EH (cell line): ENCODE measurements around the gene LRRFIP2.

Experiments
- DNase-seq: peaks from one replicate; pipeline ENCODE4 v3.0.0-alpha.2; 2015; ENCODE audit warnings: low read depth

The LRRFIP2 gene

DNA sequence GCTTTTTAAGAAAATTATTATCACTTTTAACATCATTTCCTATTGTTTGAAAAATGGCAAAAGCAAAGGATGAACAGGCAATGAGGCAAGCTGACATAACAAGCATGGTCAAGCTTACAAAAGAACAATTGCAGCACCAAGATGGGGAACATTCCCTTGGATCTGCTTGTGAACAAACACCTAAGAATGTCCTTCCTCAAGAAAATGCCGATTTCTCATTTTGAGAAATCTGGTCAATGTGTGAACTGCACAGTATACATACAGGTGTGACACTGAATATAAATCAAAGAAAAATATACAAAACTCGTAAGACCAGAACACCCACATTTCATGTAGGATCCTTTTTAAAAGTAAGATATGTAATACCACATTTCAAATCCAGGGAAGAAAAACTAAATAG, 58.9 kb downstream of the LRRFIP2 start:
- peak; percentile 37 for DNase-seq

DNA sequence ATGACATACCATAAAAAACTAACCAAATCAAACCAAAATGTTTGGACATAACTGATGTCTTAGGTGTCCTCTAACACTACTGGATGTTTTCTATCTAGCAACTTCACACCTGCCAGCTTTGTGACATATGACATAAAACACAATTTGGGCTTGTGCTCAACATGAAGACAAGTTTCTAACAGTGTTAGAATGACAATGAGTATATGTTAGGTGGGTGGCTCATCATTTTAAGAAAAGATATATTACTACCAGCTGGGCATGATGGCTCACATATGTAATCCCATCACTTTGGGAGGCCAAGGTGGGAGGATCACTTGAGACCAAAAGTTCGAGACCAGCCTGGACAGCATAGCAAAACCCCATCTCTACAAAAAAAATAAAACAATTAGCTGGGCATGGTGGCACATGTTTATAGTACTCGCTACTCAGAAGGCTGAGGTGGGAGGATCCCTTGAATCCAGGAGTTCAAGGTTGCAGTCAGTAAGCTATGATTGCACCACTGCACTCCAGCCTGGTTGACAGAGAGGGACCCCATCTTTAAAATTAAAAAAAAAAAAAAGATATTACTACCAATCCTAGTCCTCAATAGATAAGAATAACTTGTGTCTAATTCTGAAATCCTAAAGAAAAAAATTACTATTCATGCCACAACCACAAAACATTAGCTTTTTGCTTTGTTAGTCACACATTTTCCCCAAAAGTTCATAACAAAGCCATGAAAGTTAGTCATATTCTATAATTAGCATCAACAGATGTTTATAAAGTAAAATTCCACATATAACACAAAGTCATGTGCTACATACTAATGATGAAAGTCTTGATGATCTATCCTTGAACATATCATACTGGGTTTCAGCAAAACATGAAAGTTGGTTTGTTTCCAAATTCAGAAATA, 59.9 kb downstream of the LRRFIP2 start:
- peak; percentile 91 for DNase-seq

DNA sequence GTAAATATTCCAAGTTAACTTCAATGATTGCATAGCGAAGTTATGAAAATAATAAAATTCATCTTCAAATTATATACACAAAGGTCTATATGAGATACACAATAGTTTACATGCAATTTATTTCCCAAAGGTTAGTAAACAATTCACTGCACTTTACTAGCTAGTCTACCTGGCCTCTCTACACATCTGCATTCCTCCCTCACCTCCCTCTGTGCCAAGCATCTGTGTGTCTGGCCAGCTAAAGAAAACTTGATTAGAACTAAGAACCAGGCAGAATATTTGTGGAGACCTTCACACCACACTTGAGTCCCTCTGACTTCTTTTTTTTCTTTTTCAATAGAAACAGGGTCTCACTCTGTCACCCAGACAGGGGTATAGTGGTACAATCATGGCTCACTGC, 61.4 kb downstream of the LRRFIP2 start:
- no peak for DNase-seq

DNA sequence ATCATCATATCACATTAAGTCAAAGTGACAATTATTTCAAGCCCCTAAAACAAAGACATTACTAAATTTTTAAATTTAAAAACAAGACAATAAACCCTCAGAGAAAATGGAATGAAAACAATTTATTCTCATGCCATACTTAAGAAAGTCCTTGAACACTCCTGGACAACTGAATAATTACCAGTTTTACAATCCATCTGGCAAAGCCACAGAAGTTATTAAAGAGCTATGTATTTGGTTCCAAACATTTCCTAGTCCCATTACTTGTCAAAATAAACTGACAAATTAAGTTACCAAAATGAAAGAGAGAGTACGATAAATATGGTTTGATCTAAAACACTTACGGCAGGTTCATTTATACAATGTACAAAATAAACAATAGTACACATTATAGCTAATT, 63.2 kb downstream of the LRRFIP2 start:
- DNase-seq: peak; percentile 51

DNA sequence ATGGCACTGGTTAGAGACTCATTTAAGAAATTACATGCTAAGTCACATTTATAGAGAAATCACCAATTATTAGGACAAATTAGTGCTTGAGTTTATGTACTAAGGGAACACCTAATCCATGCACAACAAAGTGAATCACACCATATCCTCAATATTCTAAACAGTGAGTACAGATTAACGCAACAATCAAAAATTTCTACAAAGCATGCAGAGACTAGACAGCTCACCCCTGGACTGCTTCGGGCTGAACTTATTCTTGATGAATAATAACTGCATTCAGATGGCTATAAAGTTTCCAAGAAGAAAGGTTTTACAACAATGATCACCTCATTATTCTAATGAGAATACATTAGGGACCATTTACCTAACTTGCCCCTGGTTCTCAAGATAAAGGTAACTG, 66.5 kb downstream of the LRRFIP2 start:
- no peak for DNase-seq

DNA sequence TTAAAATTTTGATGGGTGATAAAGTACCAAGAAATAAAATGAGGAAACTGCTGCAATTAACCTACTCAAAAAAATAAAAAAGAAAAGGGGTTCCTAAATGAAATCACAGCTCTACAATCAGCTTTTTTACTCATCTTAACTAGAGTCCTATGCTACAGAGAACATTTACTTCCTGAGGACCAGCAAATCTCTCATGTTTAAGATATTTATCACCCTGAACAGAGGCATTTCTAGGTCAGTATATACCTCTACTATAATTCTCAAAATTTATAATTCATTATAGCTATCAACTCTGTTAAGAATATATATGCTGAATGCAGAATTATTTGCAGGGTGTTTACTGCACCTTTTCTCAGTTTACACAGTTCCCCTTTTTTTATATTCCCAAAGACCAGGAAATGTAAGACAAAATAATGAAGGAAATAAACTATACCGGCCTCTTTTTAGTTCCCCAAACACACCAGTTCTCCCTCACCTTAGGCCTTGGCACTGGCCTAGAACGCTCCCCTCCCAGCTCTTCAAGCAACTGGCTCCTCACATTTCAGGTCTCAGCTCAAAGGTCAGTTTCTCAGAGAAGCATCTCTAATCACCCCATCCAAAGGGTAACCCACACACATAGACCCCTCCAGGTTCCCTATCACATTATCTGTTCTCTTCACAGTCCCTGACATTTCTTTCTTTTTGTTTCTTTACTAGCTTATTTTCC, 71.1 kb downstream of the LRRFIP2 start:
- no peak for DNase-seq

DNA sequence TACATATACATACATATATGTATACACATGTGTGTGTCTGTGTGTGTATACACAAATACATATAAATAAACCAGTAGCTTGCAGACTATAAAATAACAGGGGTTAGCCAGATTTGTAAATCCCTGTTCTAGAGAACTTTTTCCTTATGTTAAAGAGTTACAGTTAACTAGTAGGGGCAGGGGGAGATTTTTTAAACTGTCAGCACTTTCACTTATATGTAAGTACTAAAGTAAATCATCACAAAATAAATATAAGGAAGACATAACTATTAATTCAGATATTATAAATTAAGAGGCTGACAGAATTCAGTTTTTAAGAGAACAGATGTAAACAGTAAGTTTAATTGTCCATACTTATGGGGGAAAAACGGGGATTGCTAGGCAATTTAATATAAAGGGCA, 74.0 kb downstream of the LRRFIP2 start:
- no peak for DNase-seq

DNA sequence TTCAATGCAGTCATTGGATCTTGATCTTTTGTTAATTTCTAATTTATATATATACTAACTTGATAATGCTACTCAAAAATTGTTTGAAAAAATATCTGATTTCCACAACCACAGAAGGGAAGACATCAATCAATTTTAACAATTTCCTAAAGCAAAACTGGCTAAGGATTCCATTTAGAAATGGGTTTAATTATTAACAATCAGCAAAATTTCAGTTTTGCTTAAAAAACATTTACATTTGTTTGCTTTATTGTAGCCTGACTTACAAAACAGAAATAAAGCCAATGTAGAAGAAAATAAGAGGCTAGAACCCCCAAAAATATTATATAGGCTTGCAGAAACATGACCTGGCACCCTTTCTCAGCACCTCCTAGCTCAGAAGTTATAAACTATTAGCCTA, 74.9 kb downstream of the LRRFIP2 start:
- DNase-seq: no peak

DNA sequence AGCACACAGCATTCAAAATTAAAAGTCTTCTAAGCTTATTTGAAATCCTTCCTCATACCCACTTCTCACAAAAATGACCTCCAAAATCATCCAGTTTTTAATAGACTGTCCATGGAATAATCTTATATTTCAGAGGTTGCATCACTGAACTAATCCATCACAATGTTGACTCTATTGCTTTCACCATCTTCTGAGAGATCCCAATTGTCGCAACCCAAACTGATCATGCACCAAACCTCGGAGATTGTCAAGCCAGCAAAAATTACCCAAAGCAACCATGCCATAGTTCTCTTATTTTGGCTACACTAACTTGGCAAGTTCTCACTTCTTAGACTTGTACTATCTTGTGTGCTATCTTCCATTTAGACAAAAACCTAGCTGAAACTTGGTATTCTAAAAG, 75.5 kb downstream of the LRRFIP2 start:
- DNase-seq: no peak

DNA sequence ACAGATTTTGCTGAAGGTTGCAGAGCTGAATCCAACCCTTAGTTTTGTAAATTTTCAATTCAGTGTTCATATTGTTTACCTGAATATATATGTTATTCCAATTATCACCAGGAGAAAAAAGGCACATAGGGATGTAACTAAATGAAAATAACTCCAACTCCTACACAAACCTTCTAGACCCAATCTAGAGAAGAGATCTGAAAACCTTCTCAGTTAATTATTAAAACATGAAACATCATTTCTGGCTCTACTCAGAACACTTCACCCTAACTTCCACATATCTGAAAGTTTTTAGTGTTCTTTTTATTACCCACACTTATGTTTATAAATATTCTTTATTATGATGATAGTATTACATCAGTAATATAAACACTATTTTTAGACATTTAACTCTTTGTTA, 76.6 kb downstream of the LRRFIP2 start:
- peak; percentile 32 for DNase-seq

DNA sequence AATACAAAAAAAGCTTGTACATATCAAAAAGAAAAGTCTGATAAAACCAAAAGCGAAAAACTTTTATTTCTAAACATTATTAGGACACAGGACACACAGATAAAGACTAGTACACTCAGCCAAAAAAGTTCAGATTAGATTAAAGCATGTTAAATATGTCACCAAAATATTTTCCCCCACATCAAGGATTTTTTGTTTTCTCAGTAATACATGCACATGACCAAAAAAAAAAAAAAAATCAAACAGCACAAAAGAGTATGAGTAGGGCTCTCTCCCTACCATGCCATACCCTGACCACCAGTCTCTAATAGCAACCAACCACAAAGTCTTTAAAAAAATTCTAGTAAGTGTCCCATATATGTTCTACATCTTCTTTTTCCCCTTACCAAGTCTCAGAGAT, 77.4 kb downstream of the LRRFIP2 start:
- DNase-seq: peak; percentile 46

DNA sequence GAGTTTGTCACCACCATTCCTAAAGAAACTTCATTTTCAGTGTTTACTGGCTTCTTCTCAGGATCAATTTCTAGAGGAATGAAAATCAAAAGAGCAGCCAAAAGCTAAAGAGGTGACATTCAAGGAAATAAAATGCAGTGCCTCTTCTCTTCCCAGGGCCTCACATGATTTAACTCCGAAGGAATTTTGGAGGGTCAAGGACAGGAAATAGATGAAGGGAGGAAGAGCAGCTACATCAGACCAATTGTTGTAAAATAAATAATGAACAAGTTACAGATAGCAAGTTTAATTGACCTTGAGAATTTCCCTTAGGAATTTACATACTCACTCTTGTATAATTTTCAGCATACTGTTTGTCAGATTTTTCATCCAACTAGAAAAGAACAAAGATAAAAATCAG, 78.1 kb downstream of the LRRFIP2 start:
- peak; percentile 96 for DNase-seq

DNA sequence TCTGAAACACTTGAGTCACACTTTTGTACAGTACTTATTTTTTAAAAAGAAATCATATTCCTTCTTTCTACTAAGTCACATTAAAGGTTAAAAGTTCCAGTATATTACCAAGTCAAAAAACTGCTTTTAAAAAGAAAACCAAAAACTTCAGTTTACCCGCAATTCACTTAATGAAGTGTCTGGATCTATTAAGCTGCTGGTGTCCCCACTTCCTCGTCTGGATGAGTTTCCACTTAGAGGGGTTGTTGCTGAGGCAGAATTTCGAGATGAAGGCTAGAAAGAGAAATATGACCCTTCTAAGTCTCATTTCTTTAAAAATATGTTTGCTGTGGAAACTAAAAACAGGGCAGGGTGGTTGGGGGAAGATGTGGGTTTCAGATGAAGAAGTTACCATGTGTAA, 79.7 kb downstream of the LRRFIP2 start:
- DNase-seq: no peak

DNA sequence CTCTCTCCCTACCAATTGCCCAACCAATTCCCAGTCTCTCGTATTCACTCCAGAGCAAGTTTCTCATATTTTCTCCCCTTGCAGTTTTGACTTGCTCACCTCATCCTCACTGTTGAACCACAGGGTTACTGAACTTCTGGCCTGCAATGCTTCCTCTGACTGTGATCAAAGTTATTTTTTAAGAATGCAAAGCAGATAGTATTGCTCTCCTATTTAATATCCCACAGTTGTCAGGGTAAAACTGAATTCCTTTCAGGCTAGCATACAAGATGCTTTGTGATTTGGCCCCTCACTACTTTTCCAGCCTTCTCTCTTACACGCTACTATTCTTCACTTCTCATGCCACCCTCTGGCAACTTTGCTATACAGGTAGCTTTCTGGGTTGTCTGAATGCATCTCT, 80.9 kb downstream of the LRRFIP2 start:
- peak; percentile 62 for DNase-seq

DNA sequence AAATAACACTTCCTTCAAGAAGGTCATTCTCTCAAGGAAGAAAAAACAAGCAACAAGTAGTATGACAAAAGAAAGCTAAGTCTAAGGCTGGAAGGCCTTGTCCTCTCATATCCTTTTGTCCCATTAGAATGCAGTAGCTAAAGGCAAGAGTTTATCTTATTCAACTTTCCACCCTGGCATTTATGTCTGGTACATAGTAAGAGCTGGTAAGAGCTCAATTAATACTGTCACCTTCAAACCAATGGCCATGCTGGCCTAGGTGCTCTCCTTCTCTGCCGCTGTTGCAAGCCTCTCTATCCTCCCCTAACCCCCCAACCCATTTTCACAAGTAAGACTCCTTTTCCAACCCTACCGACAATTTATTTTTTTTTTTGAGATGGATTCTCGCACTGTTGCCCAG, 81.9 kb downstream of the LRRFIP2 start:
- no peak for DNase-seq

DNA sequence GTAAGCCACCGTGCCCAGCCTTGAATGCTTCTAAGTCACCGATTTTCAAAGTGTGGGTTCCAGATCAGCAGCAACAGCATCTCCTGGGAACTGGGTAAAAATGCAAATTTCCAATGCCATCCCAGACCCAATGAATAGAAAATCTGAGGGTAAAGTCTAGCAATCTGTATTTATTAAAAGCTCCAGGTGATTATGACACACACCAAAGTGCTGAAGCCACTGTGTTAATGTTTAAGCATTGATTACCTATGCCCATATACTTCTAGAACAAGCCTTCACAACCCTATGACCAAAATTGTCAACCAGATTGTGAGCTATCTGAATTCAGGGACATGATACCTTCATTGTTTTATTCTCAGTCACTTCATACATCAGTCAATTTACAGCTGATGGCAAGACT, 86.5 kb downstream of the LRRFIP2 start:
- no peak for DNase-seq

DNA sequence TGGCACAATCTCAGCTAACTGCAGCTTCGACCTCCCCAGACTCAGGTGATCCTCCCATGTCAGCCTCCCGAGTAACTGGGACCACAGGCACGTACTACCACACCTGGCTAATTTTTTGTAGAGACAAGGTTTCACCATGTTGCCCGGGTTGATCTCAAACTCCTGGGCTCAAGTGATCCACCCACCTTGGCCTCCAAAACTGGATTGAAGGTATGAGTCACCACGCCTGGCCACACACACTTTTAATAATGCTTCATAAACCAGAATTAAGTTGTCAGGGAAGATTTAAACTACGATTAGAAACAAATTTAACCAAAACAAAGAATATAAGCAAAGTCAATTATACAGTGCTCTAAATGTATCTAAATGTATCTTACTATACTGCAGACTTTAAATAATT, 87.5 kb downstream of the LRRFIP2 start:
- DNase-seq: peak; percentile 13

DNA sequence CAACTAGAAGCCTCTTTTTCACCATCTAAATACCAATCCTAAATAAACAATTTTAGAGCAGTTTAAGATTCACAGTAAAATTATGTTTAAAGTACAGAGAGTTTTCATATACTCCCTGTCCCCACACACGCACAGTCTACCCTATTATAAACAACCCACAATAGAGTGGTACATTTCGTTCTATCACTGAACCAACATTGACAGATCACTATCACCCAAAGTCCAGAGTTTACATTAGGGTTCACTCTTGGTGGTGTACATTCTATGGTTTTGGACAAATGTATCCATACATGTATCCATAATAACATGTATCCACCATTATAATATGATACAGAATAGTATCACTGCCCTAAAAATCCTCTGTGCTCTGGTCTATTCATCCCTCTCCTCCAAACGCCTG, 92.1 kb downstream of the LRRFIP2 start:
- no peak for DNase-seq

DNA sequence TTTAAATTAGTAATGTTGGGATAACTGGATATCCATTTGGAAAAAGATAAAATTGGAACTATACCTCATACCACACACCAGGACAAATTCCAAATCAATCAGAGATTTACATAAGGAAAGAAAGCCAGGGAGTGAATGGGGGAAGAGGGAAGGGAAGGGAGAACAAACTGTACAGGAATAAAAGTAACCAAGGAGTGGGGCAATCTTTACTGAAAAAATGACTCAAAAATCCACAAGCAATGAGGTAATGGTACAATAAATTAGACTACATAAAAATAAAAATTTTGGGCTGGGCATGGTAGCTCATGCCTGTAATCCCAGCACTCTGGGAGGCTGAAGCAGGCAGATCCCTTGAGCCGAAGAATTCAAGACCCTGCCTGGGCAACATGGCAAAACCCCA, 98.4 kb downstream of the LRRFIP2 start:
- no peak for DNase-seq

DNA sequence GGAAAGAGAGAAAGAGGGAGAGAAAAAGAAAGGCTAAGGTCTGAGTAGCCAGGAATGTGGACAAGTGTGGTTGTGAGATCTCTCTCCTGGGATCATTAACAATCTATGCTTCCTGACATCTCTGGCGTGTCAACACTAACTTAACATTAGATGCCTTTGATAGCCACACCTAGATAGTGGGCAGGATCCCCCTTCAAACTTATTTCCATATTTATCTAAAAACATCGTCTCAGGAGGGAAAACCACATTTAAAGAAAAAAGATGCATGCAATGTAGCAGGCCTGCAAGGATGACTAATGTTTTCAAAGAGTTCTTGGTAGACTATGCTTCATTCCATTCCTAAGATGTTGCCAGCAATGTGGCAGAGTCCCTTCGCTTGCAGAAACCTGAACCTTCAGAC, 100.2 kb downstream of the LRRFIP2 start:
- peak; percentile 79 for DNase-seq

DNA sequence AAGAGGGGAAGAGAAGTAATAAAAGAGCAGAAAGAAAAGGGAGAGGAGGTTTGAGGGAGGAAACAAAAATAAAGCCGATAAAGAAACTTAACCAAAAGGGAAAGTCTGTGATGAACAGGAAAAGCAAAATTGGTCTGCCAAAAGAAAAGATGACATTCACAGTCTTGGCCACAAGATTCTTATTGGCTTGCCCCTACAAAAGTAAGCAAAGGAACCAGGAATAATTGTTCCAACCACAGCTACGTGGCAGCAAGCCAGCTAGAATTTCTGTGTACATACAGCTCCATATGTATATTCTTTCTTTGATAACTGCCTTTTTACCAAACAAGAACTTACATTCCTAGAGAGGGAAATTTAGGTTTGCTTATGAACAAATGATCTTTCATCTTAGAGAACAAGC, 101.5 kb downstream of the LRRFIP2 start:
- DNase-seq: peak; percentile 80

DNA sequence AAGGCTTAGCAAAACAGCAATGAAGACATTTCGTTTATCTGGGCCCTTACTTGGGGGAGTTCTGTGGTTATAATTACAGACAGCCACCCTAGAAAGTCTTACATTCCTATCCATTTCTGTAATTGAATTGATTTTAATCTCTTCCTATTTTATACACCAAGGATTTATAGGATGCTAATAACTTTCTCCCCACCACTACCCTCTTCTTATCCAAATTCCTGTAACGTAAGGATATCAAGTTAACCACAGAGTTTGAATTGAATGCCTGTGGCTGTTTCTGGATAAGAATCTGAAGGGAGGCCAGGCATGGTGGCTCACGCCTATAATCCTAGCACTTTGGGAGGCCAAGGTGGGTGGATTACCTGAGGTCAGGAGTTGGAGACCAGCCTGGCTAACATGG, 102.5 kb downstream of the LRRFIP2 start:
- no peak for DNase-seq

DNA sequence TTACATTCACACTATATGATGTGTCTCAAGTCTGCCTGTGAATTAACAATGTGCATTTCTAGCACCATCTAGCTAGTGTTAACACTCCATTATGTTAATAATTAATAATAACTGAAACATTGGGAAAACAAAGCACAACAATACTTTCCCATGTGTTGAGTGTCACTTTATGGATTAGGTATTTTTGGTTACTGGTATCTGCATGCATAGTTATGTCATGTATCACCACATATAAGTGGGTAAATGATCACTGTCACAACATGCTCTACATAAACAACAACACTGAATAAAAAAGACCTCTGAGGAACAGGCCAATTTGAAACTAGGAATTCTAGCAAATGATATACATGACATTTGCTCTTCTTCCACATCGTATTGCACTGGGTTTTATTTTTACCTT, 106.4 kb downstream of the LRRFIP2 start:
- peak; percentile 21 for DNase-seq

DNA sequence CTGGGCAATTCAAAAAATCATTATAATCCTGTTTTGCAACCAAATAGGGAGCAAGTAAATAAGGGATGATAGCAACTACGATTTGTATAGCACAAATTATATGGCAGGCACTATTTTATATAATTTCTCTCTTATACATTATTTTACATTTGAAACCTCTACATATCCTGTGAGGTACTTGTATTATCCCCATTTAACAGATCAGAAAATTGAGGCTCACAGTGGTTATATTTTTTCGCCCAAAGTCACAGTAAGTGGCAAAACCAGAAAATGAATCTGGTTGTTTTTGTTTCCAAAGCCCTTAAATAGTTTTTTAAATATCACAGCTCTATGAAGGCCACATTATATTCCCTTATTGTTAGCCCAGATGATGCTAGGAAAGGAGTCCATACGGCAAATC, 106.8 kb downstream of the LRRFIP2 start:
- DNase-seq: no peak
